Astrocyte (in vitro differentiated cells and primary cell): ENCODE measurements around the gene CPA1. TPM values are rescaled to one million over a fixed set of nuclear protein-coding genes. Genes with fewer than 3 reads are reported as not detected.

ENCODE experiments used
- DNase-seq: peaks from one replicate; pipeline ENCODE4 v3.0.0-alpha.2; 2010; ENCODE audit warnings: low read depth
- FAIRE-seq: peaks from 2 replicates; lab custom pipeline; 2011; peaks lifted over from hg19 to GRCh38; lab: Jason Lieb, UNC
- H2AFZ ChIP-seq: 2 replicates; pipeline ENCODE4 v1.6.0; 2012; ENCODE audit warnings: low read depth, low read length, inconsistent platforms
- H3K27ac ChIP-seq: 2 replicates; pipeline ENCODE4 v1.5.1; 2011; ENCODE audit warnings: low read depth, low read length, inconsistent platforms
- H3K27me3 ChIP-seq: 2 replicates; pipeline ENCODE4 v1.6.0; 2011; ENCODE audit warnings: low read length, inconsistent platforms; ENCODE audit not compliant: insufficient read depth
- H3K36me3 ChIP-seq: 2 replicates; pipeline ENCODE4 v1.5.1; 2011; ENCODE audit warnings: low read length, inconsistent platforms; ENCODE audit not compliant: insufficient read depth
- H3K4me1 ChIP-seq: 2 replicates; pipeline ENCODE4 v1.5.1; 2011; ENCODE audit warnings: low read length, inconsistent platforms; ENCODE audit not compliant: insufficient read depth
- H3K4me2 ChIP-seq: 2 replicates; pipeline ENCODE4 v1.6.0; 2012; ENCODE audit warnings: low read length, inconsistent platforms
- H3K4me3 ChIP-seq: 2 replicates; pipeline ENCODE4 v1.5.1; 2011; ENCODE audit warnings: low read depth, mild to moderate bottlenecking, low read length, inconsistent platforms; ENCODE audit not compliant: insufficient read depth
- H3K79me2 ChIP-seq: 2 replicates; pipeline ENCODE4 v1.6.0; 2012; ENCODE audit warnings: mild to moderate bottlenecking, low read length, inconsistent platforms; ENCODE audit not compliant: insufficient read depth
- H3K9ac ChIP-seq: 2 replicates; pipeline ENCODE4 v1.6.0; 2012; ENCODE audit warnings: mild to moderate bottlenecking, low read length, inconsistent platforms
- H3K9me3 ChIP-seq: 2 replicates; pipeline ENCODE4 v1.5.1; 2012; ENCODE audit warnings: low read depth, mild to moderate bottlenecking, low read length, inconsistent platforms; ENCODE audit not compliant: insufficient read depth
- H4K20me1 ChIP-seq: 2 replicates; pipeline ENCODE4 v1.6.0; 2012; ENCODE audit warnings: low read length, inconsistent platforms; ENCODE audit not compliant: insufficient read depth
- H3K27ac Mint-ChIP-seq: one replicate; pipeline ENCODE4 v1.8.0; 2021; ENCODE audit warnings: mild to moderate bottlenecking, mixed read lengths; ENCODE audit not compliant: unreplicated experiment
- H3K27me3 Mint-ChIP-seq: one replicate; pipeline ENCODE4 v1.8.0; 2021; ENCODE audit warnings: low read depth, mixed read lengths; ENCODE audit not compliant: unreplicated experiment
- H3K36me3 Mint-ChIP-seq: one replicate; pipeline ENCODE4 v1.8.0; 2021; ENCODE audit warnings: low read depth, mixed read lengths; ENCODE audit not compliant: unreplicated experiment
- H3K4me1 Mint-ChIP-seq: one replicate; pipeline ENCODE4 v1.8.0; 2021; ENCODE audit warnings: low read depth, mixed read lengths; ENCODE audit not compliant: unreplicated experiment
- H3K4me3 Mint-ChIP-seq: one replicate; pipeline ENCODE4 v1.8.0; 2021; ENCODE audit warnings: mild to moderate bottlenecking, moderate library complexity, mixed read lengths; ENCODE audit not compliant: unreplicated experiment
- H3K9me3 Mint-ChIP-seq: one replicate; pipeline ENCODE4 v1.8.0; 2021; ENCODE audit warnings: mild to moderate bottlenecking, mixed read lengths; ENCODE audit not compliant: unreplicated experiment
- CTCF ChIP-seq: IDR thresholded peaks from 2 replicates; pipeline ENCODE4 v1.5.1; 2011; ENCODE audit warnings: low read depth, mild to moderate bottlenecking, inconsistent platforms, low read length, moderate library complexity; ENCODE audit not compliant: insufficient read depth
- EZH2 ChIP-seq: IDR thresholded peaks from 2 replicates; pipeline ENCODE4 v1.6.1; 2012; ENCODE audit warnings: mild to moderate bottlenecking, low read length, inconsistent platforms; ENCODE audit not compliant: insufficient read depth
- total RNA-seq: library from RNA; stranded (reverse); gene quantifications from 2 replicates; pipeline ENCODE4 v1.2.1, GENCODE V29; 2021

CPA1 gene
- total RNA-seq, 1 donor from 2014 or later: not detected

- peak overlapping the region; percentile 33 for H3K9ac ChIP-seq
- DNase-seq (peak; percentile 99), FAIRE-seq (no peak)
- Mint-ChIP-seq H3K4me1 (peaks cover 44% of the 10 kb centered on the region), H3K27me3 (no peaks in the 10 kb centered on the region), H3K9me3 (no peaks in the 10 kb centered on the region), H3K27ac (peak overlapping the region; percentile 80), H3K4me3 (no peak overlapping the region), H3K36me3 (no peaks in the 10 kb centered on the region)
- no peaks in the 10 kb centered on the region for H3K79me2 ChIP-seq
- H3K9me3 ChIP-seq: peaks cover 3% of the 10 kb centered on the region
- H3K27me3 ChIP-seq: no peaks in the 10 kb centered on the region
- TF ChIP-seq CTCF (no peak), EZH2 (no peak)
- peak overlapping the region; percentile 66 for H3K4me2 ChIP-seq
- H4K20me1 ChIP-seq: no peaks in the 10 kb centered on the region
- H3K27ac ChIP-seq: peak overlapping the region; percentile 91
- H3K4me3 ChIP-seq: no peak overlapping the region
- H2AFZ ChIP-seq: no peak overlapping the region
- peaks cover 50% of the 10 kb centered on the region for H3K4me1 ChIP-seq
- H3K36me3 ChIP-seq: no peaks in the 10 kb centered on the region
Observed at GRCh38 chr7:130365511-130366441, 14.5 kb upstream of the CPA1 start.

GRCh38 chr7:130366564-130366963, 13.7 kb upstream of the CPA1 start:
- peak overlapping the region; percentile 26 for H3K9ac ChIP-seq
- peak overlapping the region; percentile 91 for H3K27ac ChIP-seq
- no peaks in the 10 kb centered on the region for H3K27me3 ChIP-seq
- H3K79me2 ChIP-seq: no peaks in the 10 kb centered on the region
- H3K4me2 ChIP-seq: peak overlapping the region; percentile 66
- Mint-ChIP-seq H3K36me3 (no peaks in the 10 kb centered on the region), H3K27ac (peak overlapping the region; percentile 80), H3K4me3 (no peak overlapping the region), H3K4me1 (peaks cover 44% of the 10 kb centered on the region), H3K27me3 (no peaks in the 10 kb centered on the region), H3K9me3 (no peaks in the 10 kb centered on the region)
- no peak for DNase-seq
- H3K9me3 ChIP-seq: no peaks in the 10 kb centered on the region
- FAIRE-seq: no peak
- no peak overlapping the region for H3K4me3 ChIP-seq
- no peaks in the 10 kb centered on the region for H3K36me3 ChIP-seq
- no peak overlapping the region for H2AFZ ChIP-seq
- TF ChIP-seq EZH2: no peak
- no peak for TF ChIP-seq CTCF
- H4K20me1 ChIP-seq: no peaks in the 10 kb centered on the region
- peaks cover 53% of the 10 kb centered on the region for H3K4me1 ChIP-seq
